Colonic mucosa (tissue), 4 donors: ENCODE data around the gene XCL2. TPM values are rescaled to one million over a fixed set of nuclear protein-coding genes. Genes with fewer than 3 reads are reported as not detected.

Experiments used
- DNase-seq: peaks from one replicate; pipeline ENCODE4 v3.0.0-alpha.2; 2020
- H3K27ac ChIP-seq: fragments of 200-600 bp; one replicate; pipeline ENCODE4 v1.8.0; 2021
- H3K27me3 ChIP-seq: fragments of 200-600 bp; one replicate; pipeline ENCODE4 v1.8.0; 2021
- H3K36me3 ChIP-seq: fragments of 200-600 bp; one replicate; pipeline ENCODE4 v1.8.0; 2021
- H3K4me1 ChIP-seq: fragments of 200-600 bp; one replicate; pipeline ENCODE4 v1.8.0; 2021; ENCODE audit warnings: mild to moderate bottlenecking
- H3K4me3 ChIP-seq: fragments of 200-600 bp; one replicate; pipeline ENCODE4 v1.8.0; 2021
- H3K9ac ChIP-seq, 2 donors: one replicate each; pipeline ENCODE4 v1.7.0; 2013; ENCODE audit warnings: control low read depth in 2 of 2, low read depth in 2 of 2, low read length in 2 of 2
- H3K9me3 ChIP-seq: fragments of 200-600 bp; one replicate; pipeline ENCODE4 v1.8.0; 2021
- CTCF ChIP-seq: fragments of 200-600 bp; IDR thresholded peaks from one replicate; pipeline ENCODE4 v1.8.0; 2022; ENCODE audit warnings: antibody characterized with exemption, mild to moderate bottlenecking
- intact Hi-C: fragments of 100-400 bp; cut with DNase I; formaldehyde crosslinking; loops from one replicate; pipeline ENCODE4 v1.14.1; 2022
- total RNA-seq, 2 donors: library from RNA; stranded (reverse); fragmentation: NEBNext Ultra II Directional in 1 of 2; extraction: Animal tissue kit (Norgen Biotek cat#: 25700) in 1 of 2; gene quantifications; one replicate each; pipeline ENCODE4 v1.2.1, GENCODE V29; 2021
- donor health status: healthy.
- donor health status: DM: no; HTN: no; CAD: no.
- donor health status: DM: no; HTN: no; CAD: no.

The XCL2 gene
- total RNA-seq, 2 donors from 2014 or later = not detected

GRCh38 chr1:168514455-168514854 lies 29.3 kb downstream of the XCL2 start:
- TF ChIP-seq CTCF = no peak
- intact Hi-C loops = no loop called here
- Histone ChIP-seq H3K27ac (no peak overlapping the region), H3K36me3 (no peaks in the 10 kb centered on the region), H3K4me3 (no peak overlapping the region), H3K27me3 (no peaks in the 10 kb centered on the region), H3K4me1 (no peaks in the 10 kb centered on the region), H3K9ac (no peak overlapping the region), H3K9me3 (no peaks in the 10 kb centered on the region)
- no peak for DNase-seq

- no peak overlapping the region for H3K27ac ChIP-seq
- H3K4me3 ChIP-seq = no peak overlapping the region
- H3K9ac ChIP-seq = no peak overlapping the region
- DNase-seq = no peak
- H3K36me3 ChIP-seq = no peaks in the 10 kb centered on the region
- no peaks in the 10 kb centered on the region for H3K4me1 ChIP-seq
- no peaks in the 10 kb centered on the region for H3K27me3 ChIP-seq
- intact Hi-C loops = no loop called here
- H3K9me3 ChIP-seq = no peaks in the 10 kb centered on the region
- no peak for TF ChIP-seq CTCF
Measured at GRCh38 chr1:168513656-168514404, 30.0 kb downstream of the XCL2 start.

- Histone ChIP-seq H3K27me3 (no peaks in the 10 kb centered on the region), H3K9ac (no peak overlapping the region), H3K36me3 (no peaks in the 10 kb centered on the region), H3K4me3 (no peak overlapping the region), H3K27ac (no peak overlapping the region), H3K9me3 (no peaks in the 10 kb centered on the region), H3K4me1 (no peaks in the 10 kb centered on the region)
- intact Hi-C loops = no loop called here
- DNase-seq = no peak
- no peak for TF ChIP-seq CTCF
Measured at GRCh38 chr1:168512864-168513595, 30.8 kb downstream of the XCL2 start.

- Histone ChIP-seq H3K27me3 (no peaks in the 10 kb centered on the region), H3K4me3 (no peak overlapping the region), H3K36me3 (no peaks in the 10 kb centered on the region), H3K4me1 (no peaks in the 10 kb centered on the region), H3K27ac (no peak overlapping the region), H3K9me3 (no peaks in the 10 kb centered on the region), H3K9ac (no peak overlapping the region)
- intact Hi-C loops = no loop called here
- no peak for TF ChIP-seq CTCF
- DNase-seq = no peak
Measured at GRCh38 chr1:168509875-168510791, 33.7 kb downstream of the XCL2 start.

GRCh38 chr1:168509210-168509609 lies 34.6 kb downstream of the XCL2 start:
- Histone ChIP-seq H3K4me1 (no peaks in the 10 kb centered on the region), H3K27ac (no peak overlapping the region), H3K4me3 (no peak overlapping the region), H3K9ac (no peak overlapping the region), H3K36me3 (no peaks in the 10 kb centered on the region), H3K9me3 (no peaks in the 10 kb centered on the region), H3K27me3 (no peaks in the 10 kb centered on the region)
- no peak for DNase-seq
- no peak for TF ChIP-seq CTCF
- intact Hi-C loops = no loop called here
